Esophagus squamous epithelium (tissue), 4 donors: ENCODE results near the gene COL27A1.

Experiments used
- POLR2A ChIP-seq, 4 donors: fragments of 450-650 bp; IDR thresholded peaks; one replicate each; pipeline ENCODE4 v1.6.1; 2017; ENCODE audit warnings: antibody characterized with exemption in 4 of 4, mild to moderate bottlenecking in 4 of 4, moderate library complexity in 3 of 4
- TF ChIP-seq, protein P1 (sequence below), 6 experiments: fragments of 450-650 bp in 4 of 6; fragments of 200-600 bp in 2 of 6; sonication (generic) in 2 of 6; IDR thresholded peaks; one replicate each; pipeline ENCODE4 v1.5.1; 2016 to 2019; ENCODE audit warnings: antibody characterized with exemption in 6 of 6, mild to moderate bottlenecking in 4 of 6, moderate library complexity in 4 of 6

DNA sequence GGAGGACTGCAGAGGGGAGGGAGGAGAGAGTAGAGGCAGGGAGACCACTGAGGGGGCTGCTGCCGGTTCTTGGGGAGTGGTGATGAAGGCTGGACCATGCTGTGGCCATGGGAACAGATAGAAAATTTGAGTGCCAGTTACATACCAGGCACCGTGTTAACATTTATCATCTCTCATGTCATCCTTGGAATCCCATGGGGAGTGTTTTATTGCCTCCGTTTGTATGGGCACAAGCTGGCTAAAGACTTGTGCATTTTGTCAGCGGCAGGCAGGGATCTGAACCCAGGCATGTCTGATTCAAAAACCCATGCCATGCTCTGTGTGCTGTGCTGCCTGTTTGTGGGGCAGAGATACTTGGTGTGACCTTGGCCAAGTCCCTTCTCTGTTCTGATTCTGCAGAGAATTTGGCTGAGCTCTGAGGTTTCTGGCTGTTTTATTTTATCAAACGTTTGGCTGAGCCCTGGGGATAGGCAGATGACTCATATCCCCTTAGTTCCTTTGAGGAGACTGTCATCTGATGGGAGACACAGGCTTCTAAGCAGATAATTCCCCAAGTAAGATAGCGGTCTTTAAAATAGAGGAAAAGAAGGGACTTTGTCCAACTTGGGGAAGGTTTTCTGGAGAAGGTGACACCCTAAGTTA, 22.2 kb downstream of the COL27A1 start:
- TF ChIP-seq, protein P1, sequence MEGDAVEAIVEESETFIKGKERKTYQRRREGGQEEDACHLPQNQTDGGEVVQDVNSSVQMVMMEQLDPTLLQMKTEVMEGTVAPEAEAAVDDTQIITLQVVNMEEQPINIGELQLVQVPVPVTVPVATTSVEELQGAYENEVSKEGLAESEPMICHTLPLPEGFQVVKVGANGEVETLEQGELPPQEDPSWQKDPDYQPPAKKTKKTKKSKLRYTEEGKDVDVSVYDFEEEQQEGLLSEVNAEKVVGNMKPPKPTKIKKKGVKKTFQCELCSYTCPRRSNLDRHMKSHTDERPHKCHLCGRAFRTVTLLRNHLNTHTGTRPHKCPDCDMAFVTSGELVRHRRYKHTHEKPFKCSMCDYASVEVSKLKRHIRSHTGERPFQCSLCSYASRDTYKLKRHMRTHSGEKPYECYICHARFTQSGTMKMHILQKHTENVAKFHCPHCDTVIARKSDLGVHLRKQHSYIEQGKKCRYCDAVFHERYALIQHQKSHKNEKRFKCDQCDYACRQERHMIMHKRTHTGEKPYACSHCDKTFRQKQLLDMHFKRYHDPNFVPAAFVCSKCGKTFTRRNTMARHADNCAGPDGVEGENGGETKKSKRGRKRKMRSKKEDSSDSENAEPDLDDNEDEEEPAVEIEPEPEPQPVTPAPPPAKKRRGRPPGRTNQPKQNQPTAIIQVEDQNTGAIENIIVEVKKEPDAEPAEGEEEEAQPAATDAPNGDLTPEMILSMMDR (IDR thresholded peaks at IDR 0.05), result no peak
- TF ChIP-seq POLR2A (IDR thresholded peaks at IDR 0.05), result no peak
